Hematopoietic multipotent progenitor cell treated with erythropoietin and hydrocortisone succinate and interleukin-3 and kit ligand, for 17 days (in vitro differentiated cells): ENCODE data around the gene SNX9.
"Not testable (repeated sequence)": the region's sequence is repeated elsewhere in the genome, so short reads cannot be mapped to it uniquely, and the experiment has no call there.

ENCODE experiments used
- DNase-seq: peaks from one replicate; pipeline ENCODE4 v3.0.0-alpha.2; 2015; ENCODE audit warnings: low spot score

The SNX9 gene

DNA sequence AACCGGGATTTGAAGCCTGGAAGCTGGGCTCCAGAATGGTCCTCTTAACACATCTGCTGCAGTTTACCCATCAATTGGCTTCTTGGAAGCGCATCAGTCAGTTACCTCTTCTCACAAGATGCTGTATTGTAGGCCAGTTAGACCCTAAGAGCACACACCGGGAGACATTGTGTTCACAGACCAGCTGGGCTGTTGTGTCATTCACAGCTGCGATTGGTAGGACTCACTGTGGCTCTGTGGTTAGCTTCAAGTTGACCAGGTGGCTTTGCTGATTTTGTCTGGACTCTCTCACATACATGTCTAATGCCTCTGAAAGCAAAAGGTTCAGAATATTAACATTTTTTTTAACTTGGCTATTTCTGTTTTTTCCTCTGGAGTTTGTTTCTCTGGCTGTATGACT is 64.8 kb downstream of the SNX9 start:
- DNase-seq: no peak

DNA sequence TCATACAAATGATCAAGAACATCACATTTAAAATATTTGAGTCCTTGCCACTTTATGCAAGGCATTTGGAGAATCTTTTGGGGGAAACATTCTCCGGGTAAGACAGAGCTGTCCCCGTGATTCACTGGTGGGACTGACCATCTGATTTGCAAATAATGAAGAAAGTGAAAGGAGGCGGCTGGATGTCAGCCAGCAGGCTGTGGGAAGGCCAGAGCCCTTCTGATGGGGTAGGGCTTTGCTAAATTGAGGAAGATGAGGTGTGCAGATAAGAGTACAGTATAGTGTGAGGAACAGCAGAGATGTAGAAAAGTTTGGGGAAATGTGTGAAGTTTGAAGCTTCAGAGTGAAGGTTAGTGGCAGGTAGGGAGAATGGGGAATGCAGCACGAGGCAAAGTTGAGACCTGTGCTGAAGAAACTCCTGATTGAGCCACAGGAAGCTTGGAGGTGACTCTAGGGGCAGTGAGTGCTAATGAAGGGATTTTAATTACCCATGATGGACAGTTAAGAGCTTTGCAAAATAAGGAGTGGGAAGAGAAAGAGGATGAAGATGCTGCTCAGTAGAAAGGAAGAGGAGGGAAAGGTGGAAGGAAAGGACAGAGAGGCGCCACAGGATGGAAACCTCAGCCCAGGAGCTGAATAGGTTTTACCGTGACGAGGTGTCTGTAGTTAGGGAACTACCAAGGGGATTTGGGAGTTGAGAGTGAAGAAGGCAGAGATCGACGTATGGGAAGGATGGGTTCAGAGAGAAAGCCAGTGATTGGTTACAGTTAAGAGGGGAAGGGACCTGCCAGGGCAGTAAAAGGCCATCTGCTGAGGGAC is 68.7 kb downstream of the SNX9 start:
- DNase-seq: no peak

DNA sequence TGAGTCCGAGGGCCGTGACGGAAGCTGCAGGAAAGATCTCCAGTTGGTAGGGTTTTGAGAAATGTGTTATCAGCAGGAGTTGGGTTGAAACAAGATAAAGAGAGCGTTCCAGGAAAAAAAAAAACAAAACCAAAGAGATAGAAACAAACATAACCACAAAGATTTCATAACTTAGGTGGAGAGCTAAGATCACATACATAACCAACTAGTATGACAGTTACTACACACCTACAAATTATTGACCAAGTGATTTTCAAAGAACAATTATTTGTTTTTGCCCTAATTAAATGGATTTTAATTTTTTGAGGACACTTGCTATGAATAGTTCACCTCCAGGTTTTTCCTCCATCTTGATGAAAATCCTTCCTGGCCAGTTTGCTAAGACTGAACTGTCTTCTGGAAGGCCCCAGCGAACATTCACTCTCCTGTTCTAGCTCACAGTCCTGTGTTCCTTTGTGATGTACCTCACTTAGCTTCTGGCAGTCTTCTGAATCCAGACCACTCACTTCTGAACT is 69.4 kb downstream of the SNX9 start:
- DNase-seq: no peak

DNA sequence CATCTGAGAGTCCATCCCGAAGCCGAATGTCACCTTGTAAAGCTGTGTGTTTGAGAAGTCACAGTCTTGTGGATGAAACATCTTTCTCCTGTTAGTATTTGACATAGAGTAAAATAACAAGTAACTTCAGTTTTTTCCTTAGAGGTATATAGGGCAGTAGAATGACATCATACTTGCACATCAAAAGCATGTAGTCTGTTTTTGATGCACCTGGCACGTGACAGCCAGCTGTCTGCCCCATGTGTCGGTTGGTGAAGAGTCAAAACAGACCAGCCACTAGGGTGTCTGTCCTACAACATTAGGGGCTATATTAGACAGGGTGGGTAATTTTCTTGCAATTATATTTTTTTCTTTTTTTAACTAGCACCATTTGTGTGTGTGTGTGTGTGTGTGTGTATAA is 70.2 kb downstream of the SNX9 start:
- DNase-seq: no peak

DNA sequence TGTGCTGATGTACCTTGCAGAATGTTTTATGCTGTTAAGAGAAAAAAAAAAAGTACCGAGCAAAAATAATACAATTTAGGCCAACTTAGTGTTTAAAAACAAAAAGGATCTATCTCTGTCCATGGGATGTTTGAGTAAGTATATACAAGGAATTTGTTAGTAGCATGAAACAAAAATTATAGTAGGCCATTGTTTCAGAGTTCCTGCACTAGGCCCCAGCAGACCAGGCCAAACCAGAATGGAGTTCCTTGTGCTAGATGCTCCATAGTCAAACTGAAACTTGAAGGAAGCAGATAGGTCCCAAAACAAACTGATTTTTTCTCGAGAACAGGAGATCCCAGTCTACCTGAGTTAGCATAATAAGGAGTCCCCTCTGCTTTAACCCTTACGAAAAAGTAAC is 72.5 kb downstream of the SNX9 start:
- no peak for DNase-seq

DNA sequence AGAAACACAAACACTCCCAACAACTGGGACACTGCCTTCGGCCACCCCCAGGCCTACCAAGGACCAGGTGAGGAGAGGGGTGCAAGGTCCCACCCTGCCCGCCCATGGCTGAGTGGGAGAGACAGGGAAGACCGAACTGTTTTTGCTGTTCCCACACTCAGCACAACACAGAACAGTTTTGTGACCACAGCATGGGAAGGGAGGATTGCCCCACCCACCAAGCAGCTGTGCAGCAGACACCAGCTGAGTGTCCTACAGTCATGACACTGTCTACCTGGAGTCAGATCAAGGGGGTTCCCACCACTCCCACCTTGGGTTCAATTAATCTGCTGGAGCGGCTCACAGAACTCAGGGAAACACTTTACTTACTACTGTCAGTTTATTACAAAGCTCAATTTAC is 73.9 kb downstream of the SNX9 start:
- no peak for DNase-seq

DNA sequence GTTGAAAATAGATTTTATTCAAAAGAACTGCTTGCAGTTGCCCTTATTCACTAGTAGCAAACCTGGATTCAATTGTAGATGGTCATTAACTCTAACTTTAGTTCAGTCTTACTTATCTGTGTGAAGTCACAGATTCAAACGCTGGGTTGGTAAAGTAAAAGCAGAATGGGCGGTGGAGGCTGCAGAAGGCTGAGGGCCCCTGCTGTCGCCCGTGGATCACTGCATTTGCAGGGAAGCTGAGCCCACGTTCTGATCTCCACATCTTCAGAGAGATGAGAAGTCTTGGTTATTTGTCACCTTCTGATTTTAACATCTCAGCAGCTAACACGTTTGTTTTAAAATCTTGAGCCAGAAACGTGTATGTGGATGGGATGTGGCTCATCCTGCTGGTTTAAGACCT is 75.1 kb downstream of the SNX9 start:
- no peak for DNase-seq

DNA sequence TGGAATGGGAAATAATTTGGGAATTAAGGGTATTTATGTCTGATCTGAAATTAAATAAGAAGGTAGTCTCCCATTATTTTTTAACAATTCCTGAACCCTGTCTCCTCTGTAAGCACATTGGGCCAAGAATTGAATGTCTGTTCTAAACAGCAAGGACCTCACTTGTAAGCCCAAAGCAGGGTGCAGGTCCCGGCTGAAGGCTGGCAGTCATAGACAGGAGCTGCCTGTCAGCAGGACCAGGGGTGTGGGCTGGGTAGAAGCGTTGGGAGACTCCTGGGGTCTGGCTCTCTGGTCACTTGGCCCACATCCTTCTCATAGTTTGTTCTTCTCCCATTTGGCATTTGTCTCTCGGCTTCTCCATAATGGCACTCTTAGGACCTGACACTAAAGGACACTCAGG is 75.6 kb downstream of the SNX9 start:
- no peak for DNase-seq

DNA sequence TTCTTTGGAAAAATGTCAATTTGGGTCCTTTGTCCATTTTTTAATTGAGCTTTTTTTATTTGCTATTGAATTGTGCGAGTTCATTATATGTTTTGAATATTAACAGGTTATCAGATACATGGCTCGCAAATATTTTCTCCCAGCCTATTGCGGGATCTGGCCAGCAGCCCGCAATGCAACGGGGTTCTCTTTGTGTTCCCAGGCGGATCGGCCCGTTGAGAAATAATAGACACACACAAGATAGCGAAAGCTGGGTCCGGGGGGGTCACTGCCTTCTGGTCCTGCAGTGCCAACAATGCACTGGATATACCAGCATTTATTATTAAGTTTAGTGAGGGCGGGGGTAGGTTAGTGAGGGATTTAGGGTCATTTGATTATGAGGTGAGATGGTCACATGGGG is 77.2 kb downstream of the SNX9 start:
- not testable (repeated sequence) for DNase-seq

DNA sequence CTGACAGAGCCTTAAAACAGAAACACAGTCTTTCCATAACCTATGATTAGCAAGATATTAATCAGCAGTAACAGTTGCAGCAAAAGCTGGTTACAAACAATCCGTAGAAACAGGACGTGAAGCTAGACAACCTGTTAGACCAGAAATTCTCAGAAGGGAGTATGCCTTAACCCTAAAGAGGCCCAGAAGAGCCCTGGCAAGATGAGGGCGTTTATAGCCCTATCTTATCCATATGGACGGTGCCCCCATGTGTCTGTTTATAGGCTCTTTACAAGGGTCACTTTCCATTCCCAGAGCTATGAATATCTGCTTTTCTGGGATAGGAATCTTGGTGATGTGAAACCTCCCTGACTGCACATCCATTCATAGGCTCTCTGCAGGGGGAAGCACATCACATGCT is 77.7 kb downstream of the SNX9 start:
- DNase-seq: not testable (repeated sequence)

DNA sequence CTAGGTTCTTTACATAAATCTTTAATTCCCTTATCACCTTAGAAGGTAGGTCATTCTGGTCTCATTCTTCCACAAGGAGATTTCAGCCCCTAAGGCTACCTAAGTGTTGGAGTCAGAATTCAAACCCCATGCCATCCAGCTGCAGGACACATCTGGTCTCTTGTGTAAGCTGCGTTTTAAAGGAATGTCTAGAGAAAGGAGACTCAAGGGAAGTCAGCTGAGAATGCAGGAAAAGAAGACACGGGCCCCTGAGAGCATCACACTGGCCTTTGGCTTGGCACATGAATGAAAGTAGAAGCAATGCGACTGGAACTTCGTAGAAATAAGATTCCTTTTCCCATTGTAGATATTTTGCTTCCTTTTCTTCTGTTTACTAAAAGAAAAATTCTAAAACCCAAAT is 82.0 kb downstream of the SNX9 start:
- no peak for DNase-seq

DNA sequence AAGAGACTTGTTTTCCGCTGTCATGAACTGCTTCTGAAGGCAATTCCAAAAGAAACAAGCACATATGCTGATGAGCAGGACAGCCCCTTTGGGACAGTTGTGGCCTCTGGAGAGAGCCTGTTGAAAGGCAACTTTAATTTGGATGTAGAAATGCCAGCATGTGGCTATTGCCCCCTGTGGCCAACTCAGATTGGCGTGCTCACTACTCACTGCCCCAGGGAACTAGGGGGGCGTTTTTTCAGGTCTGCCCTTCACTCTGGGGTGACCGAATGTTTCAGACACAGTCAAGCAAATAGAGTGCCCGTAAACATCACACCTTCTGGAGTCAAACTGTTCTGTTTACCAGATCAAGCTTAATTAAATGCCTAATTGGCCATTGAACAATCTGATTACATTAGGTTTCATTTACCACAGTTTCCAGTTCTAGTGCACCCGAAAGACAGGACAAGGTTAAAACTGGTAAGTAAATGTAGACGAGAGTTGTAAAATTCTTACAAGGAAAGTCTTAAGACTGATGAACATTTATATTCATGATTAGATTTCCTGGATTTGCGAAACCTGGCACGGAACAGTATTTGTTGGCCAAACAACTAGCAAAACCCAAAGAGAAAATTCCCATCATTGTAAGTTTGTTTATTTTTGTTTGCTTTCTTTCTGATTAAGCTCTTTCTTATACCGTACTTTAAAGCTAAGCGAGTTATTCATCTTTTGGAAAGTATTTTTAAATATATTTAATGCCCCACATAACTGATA is 82.7 kb downstream of the SNX9 start:
- peak; percentile 42 for DNase-seq

DNA sequence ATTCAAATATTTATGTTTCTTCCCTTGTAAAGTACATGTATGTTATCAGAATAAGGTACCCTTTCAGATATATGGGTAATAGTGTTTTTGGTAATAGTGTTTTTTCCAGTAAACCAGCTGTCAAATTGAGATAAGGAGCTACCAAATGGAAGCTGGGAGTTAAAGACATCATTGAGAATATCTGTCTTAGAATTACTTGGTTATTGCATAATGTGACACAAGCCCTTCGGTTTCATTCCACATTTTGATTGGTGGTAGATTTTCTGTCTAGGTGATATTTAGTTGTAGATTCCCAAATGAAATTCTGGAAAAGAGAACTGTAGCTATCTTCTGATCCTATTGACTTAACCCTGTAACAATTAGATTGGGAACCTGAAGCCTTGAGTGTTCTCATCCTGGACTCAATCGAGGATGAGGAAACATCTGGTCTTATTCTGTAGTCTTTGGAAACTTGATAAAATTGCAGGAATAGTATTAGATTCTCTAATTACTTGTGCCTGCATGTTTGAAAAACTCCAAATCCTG is 83.6 kb downstream of the SNX9 start:
- DNase-seq: peak; percentile 75

DNA sequence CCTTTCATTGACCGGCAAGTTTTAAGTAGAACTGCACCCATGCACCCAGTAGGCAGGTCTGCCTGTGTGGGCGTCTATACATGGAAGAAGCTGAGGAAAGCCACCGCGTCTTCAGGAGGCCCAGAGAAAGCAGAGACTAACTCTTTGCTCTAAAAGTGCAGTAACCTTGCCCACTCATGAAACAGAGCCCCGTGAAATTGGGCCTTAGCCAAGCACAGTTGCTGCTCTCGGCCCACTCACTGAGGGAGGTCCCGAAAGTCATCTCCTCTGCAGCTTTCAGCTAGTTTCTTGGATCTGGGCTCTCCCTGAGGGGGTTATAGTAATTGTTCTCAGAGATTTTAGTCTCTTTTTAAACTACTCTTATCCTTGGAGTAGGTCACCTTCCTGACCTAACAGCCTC is 84.6 kb downstream of the SNX9 start:
- DNase-seq: no peak

DNA sequence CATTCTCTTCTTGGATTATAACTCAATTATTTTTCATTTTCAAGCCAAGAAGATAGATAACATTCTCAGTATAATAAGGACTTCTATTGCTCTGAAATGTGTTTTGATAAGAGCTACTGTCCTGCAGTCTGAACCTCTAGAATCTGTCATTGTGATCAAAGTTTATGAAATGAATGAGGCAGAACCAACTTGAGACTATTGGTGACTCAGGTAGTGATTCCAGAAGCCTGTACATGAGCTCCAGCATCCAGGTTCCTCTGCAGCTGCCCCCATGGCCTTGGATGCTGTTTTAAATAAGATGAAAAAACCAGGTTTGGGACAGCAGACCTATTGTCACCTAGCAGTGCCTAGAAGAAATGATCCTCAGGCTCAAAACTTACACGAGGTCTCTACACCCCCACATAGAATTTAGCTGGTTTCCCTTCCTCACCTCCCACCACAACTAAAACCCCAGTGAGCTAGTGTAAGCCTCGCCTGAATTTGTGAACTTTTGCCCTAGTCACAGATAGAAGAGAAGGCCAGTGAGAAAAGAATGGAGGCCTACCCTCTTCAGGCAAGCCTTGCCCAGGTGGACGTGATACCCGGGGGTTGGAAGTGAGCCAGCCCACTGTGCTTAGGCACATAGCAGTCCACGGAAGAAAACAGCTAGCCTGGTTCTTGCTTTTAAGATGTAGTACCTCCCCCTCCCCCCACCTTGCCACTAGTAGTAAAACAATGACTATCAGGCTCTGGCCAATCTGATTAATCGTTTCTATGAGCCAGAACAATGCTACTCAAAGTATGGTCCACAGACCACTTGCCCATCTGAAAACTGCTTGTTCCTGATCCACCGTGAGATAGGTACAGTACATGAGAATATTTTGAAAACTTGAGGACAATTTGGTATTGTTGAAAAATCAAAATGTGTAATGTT is 85.6 kb downstream of the SNX9 start:
- peak; percentile 18 for DNase-seq

DNA sequence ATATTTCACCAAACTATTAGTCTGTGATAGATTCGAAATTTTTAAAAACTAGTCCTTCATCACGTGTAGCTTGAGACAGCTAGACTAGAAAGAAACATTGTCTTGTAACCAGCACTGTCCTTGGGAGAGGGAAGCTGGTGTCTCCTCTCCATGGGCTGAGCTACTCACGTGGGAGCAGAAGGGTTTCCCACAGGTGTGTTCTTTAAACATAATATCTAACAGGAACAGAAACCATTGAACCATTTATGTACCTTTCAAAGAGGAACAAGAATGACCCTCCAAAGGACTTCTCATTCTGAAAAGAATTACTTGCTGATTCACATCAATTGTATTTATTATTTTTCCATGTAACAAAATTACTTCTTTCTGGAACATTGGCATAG is 86.2 kb downstream of the SNX9 start:
- no peak for DNase-seq

DNA sequence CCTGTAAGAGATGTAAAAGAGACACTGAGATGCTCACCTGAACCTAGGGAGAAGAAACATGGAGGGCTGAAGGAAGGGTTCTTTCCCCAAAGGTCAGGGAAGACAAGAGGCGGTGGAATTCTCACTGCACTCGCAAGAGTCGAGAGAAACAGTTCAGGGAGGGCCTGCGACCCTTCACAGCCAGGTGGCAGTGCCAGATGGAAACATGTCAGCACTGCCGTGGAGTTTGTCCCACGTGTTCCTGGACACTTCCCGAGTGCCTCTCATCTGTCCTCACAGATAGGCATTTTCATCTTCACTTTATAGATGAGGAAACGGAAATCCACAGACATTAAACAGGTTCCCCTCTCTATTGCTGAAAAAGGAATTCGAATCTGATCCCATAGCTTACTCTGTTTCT is 88.2 kb downstream of the SNX9 start:
- DNase-seq: no peak

DNA sequence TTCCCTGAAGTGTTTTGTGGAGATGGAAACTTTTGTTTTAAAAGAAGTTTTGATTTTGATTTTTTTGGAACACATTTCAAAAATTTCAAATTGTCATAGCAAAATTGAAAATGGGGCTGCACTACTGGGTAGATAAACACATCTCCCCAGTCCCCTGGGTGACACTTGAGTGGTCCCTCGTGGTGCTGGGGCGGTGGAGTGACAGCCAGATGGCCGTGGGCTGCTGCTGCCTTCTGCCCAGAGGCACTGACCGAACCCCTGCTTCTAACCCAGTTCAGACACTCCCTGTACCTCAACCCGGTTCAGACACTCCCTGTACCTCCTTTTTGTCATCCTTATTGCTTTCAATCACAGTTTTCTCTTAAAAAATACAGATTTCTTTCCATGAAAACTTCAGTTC is 88.7 kb downstream of the SNX9 start:
- DNase-seq: no peak

DNA sequence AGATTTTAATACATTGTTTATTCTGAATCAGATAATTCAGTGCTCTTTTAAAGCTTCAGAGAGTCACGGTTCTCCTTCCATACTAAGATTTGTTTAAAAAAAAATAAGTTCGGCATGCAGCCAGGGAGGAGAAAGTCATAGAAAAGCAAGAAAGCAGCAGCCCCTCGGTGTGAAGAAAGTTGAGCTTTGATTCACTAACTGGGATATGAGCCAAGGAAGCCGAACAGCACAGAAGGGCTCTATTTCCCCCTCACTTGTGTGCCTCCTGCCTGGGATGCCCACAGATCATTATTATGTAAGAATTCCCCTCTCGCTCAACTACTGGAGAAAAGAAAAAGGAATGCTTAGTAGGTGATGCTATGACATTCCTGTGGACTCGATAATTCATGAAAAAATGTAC is 89.3 kb downstream of the SNX9 start:
- no peak for DNase-seq

DNA sequence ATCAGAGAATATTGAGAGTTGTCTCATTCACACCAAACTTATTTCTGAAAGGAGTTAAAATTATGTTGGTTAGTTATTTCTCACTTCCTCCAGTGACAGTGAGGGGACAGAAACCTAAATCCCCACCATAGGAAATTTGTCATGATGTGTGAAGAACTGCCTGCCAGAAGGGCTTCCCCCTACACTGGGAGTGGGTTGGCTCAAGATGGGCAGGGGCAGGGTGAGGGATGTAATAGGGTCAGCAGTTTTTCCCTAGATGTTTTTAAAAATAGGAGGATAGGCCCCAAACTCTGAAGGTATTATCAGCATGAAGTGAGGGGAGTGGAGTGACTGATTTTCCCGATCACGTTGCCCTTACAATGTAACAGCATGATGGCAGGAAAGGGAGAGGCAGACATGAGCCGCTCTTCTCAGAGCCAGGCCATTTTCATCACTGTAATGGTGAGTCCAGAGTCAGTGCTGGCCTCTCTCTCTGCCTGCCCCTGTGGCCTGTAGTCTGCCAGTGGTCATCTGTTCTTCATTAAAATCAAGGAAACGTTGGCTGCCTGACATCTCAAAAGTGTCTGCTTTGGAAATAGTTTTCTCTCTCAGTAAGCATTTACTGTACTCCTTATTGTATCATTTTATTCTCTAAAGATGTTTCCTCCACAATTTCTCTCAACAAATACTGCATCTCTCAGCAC is 98.8 kb downstream of the SNX9 start:
- no peak for DNase-seq

DNA sequence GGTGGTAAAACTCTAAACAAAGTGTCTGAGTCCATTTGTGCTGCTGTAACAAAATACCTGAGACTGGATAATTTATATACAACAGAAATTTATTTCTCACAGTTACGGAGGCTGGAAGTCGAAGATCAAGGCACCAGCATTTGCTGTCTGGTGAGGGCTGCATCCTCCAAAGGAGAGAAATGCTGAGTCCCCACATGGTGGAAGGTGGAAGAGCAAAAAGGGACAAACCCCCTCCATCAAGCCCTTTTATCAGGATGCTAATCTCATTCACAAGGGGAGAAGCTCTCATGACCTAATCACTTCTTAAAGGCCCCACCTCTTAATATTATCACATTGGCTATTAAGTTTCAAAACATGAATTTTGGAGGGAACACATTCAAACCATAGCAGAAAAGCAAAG is 102.7 kb downstream of the SNX9 start:
- DNase-seq: no peak

DNA sequence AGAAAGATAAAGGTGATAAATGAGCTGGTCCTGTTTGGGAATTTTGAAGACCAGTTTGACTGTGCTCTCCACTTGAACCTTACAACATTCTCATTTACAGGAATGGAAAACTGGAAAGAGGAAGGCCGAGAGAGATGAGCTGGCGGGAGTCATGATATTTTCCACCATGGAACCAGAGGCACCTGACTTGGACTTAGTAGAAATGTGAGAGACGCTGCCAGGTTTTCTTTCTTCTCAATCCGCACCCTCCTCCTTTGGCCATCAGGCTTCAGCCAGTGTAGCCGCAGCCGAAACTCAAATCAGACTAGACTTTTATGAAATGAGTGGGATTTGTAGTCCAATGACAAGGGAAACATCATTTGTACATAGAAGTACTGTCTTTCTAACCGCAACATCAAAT is 104.0 kb downstream of the SNX9 start:
- no peak for DNase-seq
